HG03354 (cell line): Measurements from ENCODE around the gene CALCOCO1.
"Not testable (repeated sequence)": the region's sequence is repeated elsewhere in the genome, so short reads cannot be mapped to it uniquely, and the experiment has no call there.

Experiments used
- ATAC-seq: cut with Tn5 transposase; IDR thresholded peaks from one replicate; pipeline ENCODE4 v1.9.1; 2021; ENCODE audit warnings: mild to moderate bottlenecking; ENCODE audit not compliant: unreplicated experiment, poor library complexity, severe bottlenecking

CALCOCO1 gene

GRCh38 chr12:53701518-53702264 is 25.6 kb downstream of the CALCOCO1 start:
- ATAC-seq, result no peak

GRCh38 chr12:53700567-53700966 is 26.7 kb downstream of the CALCOCO1 start:
- no peak for ATAC-seq

GRCh38 chr12:53699678-53700025 is 27.6 kb downstream of the CALCOCO1 start:
- no peak for ATAC-seq

GRCh38 chr12:53698948-53699677 is 28.1 kb downstream of the CALCOCO1 start:
- ATAC-seq, result no peak

- no peak for ATAC-seq
Measured at GRCh38 chr12:53696655-53697331, 30.5 kb downstream of the CALCOCO1 start.

- ATAC-seq, result no peak
Measured at GRCh38 chr12:53696285-53696654, 31.0 kb downstream of the CALCOCO1 start.

- no peak for ATAC-seq
Measured at GRCh38 chr12:53695152-53696145, 31.8 kb downstream of the CALCOCO1 start.

- no peak for ATAC-seq
Measured at GRCh38 chr12:53694756-53695151, 32.5 kb downstream of the CALCOCO1 start.

- ATAC-seq, result no peak
Measured at GRCh38 chr12:53688134-53688533, 39.1 kb downstream of the CALCOCO1 start.

- no peak for ATAC-seq
Measured at GRCh38 chr12:53686436-53686835, 40.8 kb downstream of the CALCOCO1 start.

- no peak for ATAC-seq
Measured at GRCh38 chr12:53684654-53685220, 42.5 kb downstream of the CALCOCO1 start.

- no peak for ATAC-seq
Measured at GRCh38 chr12:53683983-53684382, 43.3 kb downstream of the CALCOCO1 start.

- no peak for ATAC-seq
Measured at GRCh38 chr12:53683494-53683893, 43.8 kb downstream of the CALCOCO1 start.

- ATAC-seq, result not testable (repeated sequence)
Measured at GRCh38 chr12:53680061-53680460, 47.2 kb downstream of the CALCOCO1 start.

GRCh38 chr12:53677800-53678148 is 49.5 kb downstream of the CALCOCO1 start:
- ATAC-seq, result no peak

GRCh38 chr12:53677016-53677799 is 50.0 kb downstream of the CALCOCO1 start:
- no peak for ATAC-seq

GRCh38 chr12:53676656-53677015 is 50.6 kb downstream of the CALCOCO1 start:
- no peak for ATAC-seq

- peak; percentile 96 for ATAC-seq
Measured at GRCh38 chr12:53675701-53676607, 51.3 kb downstream of the CALCOCO1 start, which contains the start of gene ATP5MC2. Gene ATP5MC2, minus strand, starts transcription at chr12:53676083. Its CDS starts 3,469 bp downstream, at chr12:53672614.
